Posterior vena cava (tissue), 2 donors: Measurements from ENCODE around the gene NPTN. TPM values are rescaled to one million over a fixed set of nuclear protein-coding genes. Genes with fewer than 3 reads are reported as not detected.
"Not testable (repeated sequence)": the region's sequence is repeated elsewhere in the genome, so short reads cannot be mapped to it uniquely, and the experiment has no call there.

ENCODE experiments used
- DNase-seq: peaks from one replicate; pipeline ENCODE4 v3.0.0-alpha.2; 2020; ENCODE audit warnings: low spot score
- intact Hi-C, 2 donors: fragments of 100-400 bp; cut with DNase I; formaldehyde crosslinking; loops; one replicate each; pipeline versions ENCODE4 v1.14.1 to v1.14.2; 2022 to 2023
- total RNA-seq, 2 donors: library from RNA; stranded (reverse); fragmentation: NEBNext Ultra II Directional; extraction: Animal tissue kit (Norgen Biotek cat#: 25700); gene quantifications; one replicate each; pipeline ENCODE4 v1.2.1, GENCODE V29; 2021
- donor health status: DM: yes; HTN: yes; CAD: no.
- donor health status: DM: yes; HTN: yes; CAD: no.

NPTN gene
- total RNA-seq, 2 donors from 2014 or later, result 164 to 189 TPM

DNA sequence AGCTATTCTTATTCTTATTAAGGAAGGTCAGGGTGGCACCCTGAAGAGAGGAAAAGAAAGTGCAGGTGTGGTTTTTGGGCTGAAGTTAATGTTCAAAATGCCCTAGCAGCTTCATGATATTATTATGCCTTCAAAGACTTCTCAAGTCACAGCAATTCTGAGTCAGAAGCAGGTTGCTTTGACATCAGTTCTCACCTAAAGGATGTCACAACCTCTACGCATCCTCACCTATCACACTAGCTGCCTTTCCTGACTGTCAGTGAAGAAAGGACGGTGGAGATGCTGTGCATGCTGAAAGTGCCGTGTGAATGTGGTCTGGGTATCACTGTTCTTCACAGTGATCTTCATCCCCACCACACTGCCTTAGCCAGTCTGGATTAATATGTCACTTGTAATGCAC, 49.6 kb downstream of the NPTN start:
- intact Hi-C loops, result no loop called here
- no peak for DNase-seq

GRCh38 chr15:73582851-73583379, 50.3 kb downstream of the NPTN start:
- intact Hi-C loops, result no loop called here
- DNase-seq, result no peak

- no peak for DNase-seq
- intact Hi-C loops, result loop anchor here in 1 of 2 donors (10.0 kb wide), 1 partner anchor 57 kb away; the partner anchor contains the start of gene NPTN
Measured at GRCh38 chr15:73578026-73578425, 55.2 kb downstream of the NPTN start.

- not testable (repeated sequence) for DNase-seq
- intact Hi-C loops, result loop anchor here in 1 of 2 donors (10.0 kb wide), 1 partner anchor 57 kb away; the partner anchor contains the start of gene NPTN
Measured at GRCh38 chr15:73577593-73577992, 55.6 kb downstream of the NPTN start.

- DNase-seq, result no peak
- intact Hi-C loops, result loop anchor here in 1 of 2 donors (10.0 kb wide), 1 partner anchor 59 kb away; the partner anchor contains the start of gene NPTN
Measured at GRCh38 chr15:73575636-73576247, 57.4 kb downstream of the NPTN start.

DNA sequence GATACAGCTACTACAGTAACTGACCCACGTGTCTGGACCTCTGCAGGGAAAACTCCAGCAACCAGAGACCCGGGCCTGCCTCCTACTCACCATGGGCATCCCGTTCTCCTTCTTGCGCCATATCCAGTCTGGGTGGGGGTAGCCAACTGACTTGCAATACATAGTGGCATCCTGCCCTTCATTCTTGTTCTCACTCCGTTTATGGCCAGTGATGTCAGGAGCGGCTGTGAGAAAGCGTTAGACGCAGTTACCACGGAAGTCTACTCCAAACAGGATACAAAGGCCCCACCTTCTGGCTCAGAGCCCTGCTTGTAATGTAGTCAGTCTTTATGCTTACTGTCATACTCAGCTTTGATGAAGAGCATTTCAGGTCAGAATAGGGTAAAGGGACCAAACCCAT, 59.6 kb downstream of the NPTN start:
- no peak for DNase-seq
- intact Hi-C loops, result loop anchor here in 1 of 2 donors (10.0 kb wide), 1 partner anchor 61 kb away; the partner anchor contains the start of gene NPTN

DNA sequence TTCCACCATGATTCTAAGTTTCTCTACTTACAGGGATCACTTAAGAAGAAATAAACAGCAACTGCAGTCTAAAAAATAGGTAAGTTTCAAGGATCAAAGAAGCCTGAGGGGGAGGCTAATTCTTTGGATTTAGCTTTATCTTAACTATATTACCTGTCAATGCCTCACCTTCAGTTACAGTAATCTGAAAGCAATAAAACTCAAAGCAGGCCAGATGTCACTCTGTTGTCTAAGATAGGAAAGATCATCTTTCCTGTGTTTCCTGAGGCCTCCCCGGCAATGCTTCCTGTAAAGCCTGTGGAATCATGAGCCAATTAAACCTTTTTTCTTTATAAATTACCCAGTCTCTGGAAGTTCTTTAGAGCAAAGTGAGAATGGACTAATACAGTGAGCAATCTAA, 60.2 kb downstream of the NPTN start:
- DNase-seq, result no peak
- intact Hi-C loops, result loop anchor here in 1 of 2 donors (10.0 kb wide), 1 partner anchor 62 kb away; the partner anchor contains the start of gene NPTN

DNA sequence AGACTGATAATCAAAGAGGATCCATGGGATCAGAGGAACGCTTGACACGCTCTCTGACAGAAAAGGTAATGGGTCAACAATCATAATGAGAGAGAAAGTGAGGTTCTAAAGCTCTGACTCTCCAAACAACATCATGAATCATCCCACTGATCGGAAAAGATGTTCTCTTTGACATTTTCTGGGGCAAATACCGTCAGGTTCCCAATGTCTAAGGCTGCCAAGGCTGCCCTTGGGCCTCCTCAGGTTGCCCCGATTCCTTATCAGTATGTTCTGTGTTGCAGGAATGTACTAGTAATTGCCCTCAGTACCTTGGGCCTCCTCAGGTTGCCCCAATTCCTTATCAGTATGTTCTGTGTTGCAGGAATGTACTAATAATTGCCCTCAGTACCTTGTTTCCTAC, 60.9 kb downstream of the NPTN start:
- intact Hi-C loops, result loop anchor here in 1 of 2 donors (10.0 kb wide), 1 partner anchor 63 kb away; the partner anchor contains the start of gene NPTN
- DNase-seq, result no peak

- intact Hi-C loops, result loop anchor here in 1 of 2 donors (10.0 kb wide), 1 partner anchor 63 kb away; the partner anchor contains the start of gene NPTN
- DNase-seq, result no peak
Measured at GRCh38 chr15:73571346-73571745, 61.8 kb downstream of the NPTN start.

DNA sequence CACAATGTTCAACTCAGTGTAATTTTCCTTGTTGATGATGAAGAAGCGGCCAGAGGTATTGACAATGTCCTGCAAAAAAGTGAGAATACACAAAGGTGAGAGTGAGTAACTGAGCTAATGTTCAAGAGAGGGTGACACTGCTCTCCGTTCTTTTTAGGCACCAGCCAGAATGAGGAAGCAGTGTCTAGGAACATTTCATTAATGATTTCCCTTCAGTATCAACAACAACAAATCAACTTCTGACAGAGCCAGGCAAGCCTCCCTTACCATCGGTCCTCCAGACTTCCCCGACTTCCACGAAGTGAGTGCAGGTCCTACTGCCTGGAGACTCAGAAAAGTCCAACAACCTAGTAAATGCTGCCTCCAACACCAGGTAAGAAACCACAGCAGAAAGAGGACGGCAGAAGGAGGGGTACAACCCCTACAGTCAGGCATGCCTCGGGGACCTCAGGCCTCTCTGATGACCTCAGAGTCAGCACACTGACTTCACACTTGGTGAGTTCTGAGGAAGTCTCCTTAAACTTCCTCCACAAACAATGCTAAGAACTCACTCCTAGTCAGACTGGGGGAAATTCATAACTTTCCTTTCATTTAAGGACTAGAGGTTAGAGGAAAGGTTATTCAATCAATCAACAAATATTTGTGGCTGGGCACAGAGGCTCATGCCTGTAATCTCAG, 62.7 kb downstream of the NPTN start:
- DNase-seq, result no peak
- intact Hi-C loops, result loop anchor here in 1 of 2 donors (10.0 kb wide), 1 partner anchor 64 kb away; the partner anchor contains the start of gene NPTN

DNA sequence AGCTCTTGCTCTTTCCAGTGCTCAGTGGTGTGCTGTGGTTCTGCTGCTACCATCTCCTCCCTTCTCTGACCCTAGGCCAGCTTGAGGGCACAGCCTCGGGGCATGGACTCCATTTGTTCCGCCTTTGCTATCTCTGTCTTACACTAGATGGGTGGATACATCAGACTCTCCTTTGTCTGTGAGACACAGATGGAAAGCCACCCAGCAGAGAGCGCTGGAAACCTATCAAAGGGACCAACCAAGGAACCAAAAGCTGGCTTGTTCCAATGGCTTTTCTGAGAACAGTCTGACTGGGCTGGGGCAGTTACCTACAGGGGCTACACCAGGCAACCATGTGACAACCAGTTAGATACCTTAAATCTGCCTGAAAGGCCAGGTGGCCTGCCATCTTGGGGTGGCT, 63.8 kb downstream of the NPTN start:
- intact Hi-C loops, result loop anchor here in 1 of 2 donors (10.0 kb wide), 1 partner anchor 995 kb away; no protein-coding TSS in a partner anchor
- DNase-seq, result no peak

GRCh38 chr15:73568564-73569280, 64.5 kb downstream of the NPTN start:
- DNase-seq, result no peak
- intact Hi-C loops, result loop anchor here in 1 of 2 donors (10.0 kb wide), 1 partner anchor 996 kb away; no protein-coding TSS in a partner anchor

DNA sequence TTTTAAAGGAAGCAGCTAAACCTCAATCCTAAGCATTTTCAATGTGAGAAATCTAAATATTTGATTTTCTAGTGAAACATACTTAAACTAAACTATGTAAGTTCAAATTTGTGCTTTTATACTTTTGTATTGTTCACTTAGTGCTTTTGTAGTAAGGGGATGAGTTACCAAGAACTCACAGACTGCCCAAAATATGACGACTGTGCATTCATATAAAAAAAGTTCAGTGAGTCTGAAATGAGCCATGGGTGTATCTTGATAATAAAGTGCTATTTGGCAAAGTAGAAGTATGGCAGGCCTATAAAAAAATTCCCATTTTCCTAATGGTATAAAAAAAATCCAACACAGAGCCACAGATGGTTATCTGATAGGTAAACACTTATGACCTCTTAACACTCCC, 66.2 kb downstream of the NPTN start:
- no peak for DNase-seq
- intact Hi-C loops, result loop anchor here in 1 of 2 donors (10.0 kb wide), 1 partner anchor 998 kb away; no protein-coding TSS in a partner anchor

DNA sequence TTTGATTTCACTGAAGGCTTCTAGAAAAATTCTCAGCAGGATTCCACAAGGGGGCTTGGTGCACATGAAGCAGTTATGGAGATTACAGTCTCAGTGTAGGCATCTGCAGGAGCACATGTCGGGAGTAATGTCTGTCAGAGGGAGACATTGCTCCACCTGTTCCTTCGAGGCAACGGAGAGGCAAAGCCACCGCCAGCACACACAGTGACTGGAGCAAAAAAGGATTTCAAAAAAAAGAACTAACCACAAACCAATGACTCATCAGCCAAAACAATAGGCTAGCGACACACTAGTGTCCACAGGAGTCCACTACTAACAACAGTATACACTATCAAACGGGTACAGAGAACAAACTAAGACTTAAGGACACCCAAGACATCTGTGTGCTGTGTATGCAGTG, 68.9 kb downstream of the NPTN start:
- DNase-seq, result no peak
- intact Hi-C loops, result loop anchor here in 1 of 2 donors (5.0 to 10.0 kb wide), 2 partner anchors 73 to 1001 kb away; no protein-coding TSS in a partner anchor

GRCh38 chr15:73560501-73561117, 72.6 kb downstream of the NPTN start:
- intact Hi-C loops, result loop anchor here in 1 of 2 donors (5.0 to 10.0 kb wide), 2 partner anchors 77 to 1004 kb away; no protein-coding TSS in a partner anchor
- no peak for DNase-seq

DNA sequence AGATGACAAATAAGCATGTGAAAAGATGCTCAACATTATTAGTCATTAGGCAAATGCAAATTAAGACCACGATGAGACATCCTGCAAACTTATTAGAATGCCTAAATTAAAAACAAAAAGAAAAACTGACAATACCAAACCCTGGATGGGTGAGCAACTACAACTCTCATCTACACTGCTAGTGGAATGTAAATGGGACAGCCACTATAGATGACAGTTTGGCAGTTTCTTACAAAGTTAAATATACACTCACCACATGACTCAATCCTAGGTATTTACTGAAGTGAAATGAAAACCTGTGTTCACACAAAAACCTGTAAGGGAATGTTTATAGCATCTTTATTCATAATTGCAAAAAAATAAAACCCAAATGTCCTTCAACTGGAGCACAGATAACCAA, 74.7 kb downstream of the NPTN start:
- intact Hi-C loops, result no loop called here
- no peak for DNase-seq

GRCh38 chr15:73555080-73555479, 78.1 kb downstream of the NPTN start:
- intact Hi-C loops, result no loop called here
- DNase-seq, result no peak

DNA sequence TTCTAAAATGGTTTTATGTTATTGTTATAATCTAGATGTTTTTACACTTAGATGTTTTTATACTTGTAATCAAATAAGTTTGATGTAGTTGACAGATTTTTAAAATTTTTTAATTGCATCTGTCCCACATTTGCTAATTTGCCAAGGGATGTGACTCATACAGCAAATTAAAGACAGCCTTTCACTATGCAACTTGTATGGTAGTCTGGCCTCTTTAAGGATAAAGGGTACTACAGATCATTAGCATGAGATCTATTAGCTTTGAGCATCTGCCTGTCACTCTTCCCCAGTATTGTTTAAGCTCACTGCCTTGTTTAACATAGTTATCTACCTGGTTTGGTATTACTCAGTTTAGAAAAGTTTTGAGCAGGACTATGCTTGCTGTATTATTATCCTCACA, 83.0 kb downstream of the NPTN start:
- intact Hi-C loops, result no loop called here
- DNase-seq, result no peak

DNA sequence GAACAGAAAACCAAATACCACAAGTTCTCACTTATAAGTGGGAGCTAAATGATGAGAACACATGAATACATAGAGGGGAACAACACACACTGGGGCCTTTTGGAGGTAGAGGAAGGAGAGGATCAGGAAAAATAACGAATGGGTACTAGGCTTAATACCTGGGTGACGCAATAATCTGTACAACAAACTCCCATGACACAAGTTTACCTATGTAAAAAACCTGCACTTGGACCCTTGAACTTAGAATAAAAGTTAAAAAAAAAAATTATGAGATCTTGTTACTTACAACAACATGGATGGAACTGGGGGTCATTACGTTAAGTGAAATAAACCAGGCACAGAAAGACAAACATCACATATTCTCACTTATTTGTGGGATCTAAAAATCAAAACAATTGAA, 84.3 kb downstream of the NPTN start:
- DNase-seq, intact Hi-C loops: not testable (repeated sequence)
